Ishikawa (cell line): Measurements from ENCODE around the gene PDE4B.

ENCODE experiments used
- CEBPB ChIP-seq: IDR thresholded peaks from 2 replicates; pipeline ENCODE4 v1.6.1; 2012
- CREB1 ChIP-seq: IDR thresholded peaks from 2 replicates; pipeline ENCODE4 v1.6.1; 2012; ENCODE audit warnings: low read depth
- EGR1 ChIP-seq: IDR thresholded peaks from 2 replicates; pipeline ENCODE4 v1.6.1; 2012
- EP300 ChIP-seq: IDR thresholded peaks from 2 replicates; pipeline ENCODE4 v1.6.1; 2012; ENCODE audit warnings: borderline replicate concordance
- FOXM1 ChIP-seq: IDR thresholded peaks from 2 replicates; pipeline ENCODE4 v1.6.1; 2012; ENCODE audit warnings: low read depth, borderline replicate concordance
- MAX ChIP-seq: IDR thresholded peaks from 2 replicates; pipeline ENCODE4 v1.6.1; 2012
- NFIC ChIP-seq: IDR thresholded peaks from 2 replicates; pipeline ENCODE4 v1.6.1; 2012
- RAD21 ChIP-seq: IDR thresholded peaks from 2 replicates; pipeline ENCODE4 v1.6.1; 2012; ENCODE audit warnings: low read depth
- REST ChIP-seq: IDR thresholded peaks from 2 replicates; pipeline ENCODE4 v1.6.1; 2012; ENCODE audit warnings: low read depth, mild to moderate bottlenecking
- TAF1 ChIP-seq: IDR thresholded peaks from 2 replicates; pipeline ENCODE4 v1.6.1; 2012; ENCODE audit warnings: low read depth, mild to moderate bottlenecking
- TCF12 ChIP-seq: IDR thresholded peaks from 2 replicates; pipeline ENCODE4 v1.6.1; 2012; ENCODE audit warnings: low read depth
- TEAD4 ChIP-seq: IDR thresholded peaks from 2 replicates; pipeline ENCODE4 v1.6.1; 2012
- USF1 ChIP-seq: IDR thresholded peaks from 2 replicates; pipeline ENCODE4 v1.6.1; 2012
- YY1 ChIP-seq: IDR thresholded peaks from 2 replicates; pipeline ENCODE4 v1.6.1; 2012; ENCODE audit warnings: low read depth
- ZBTB7A ChIP-seq: IDR thresholded peaks from 2 replicates; pipeline ENCODE4 v1.6.1; 2012; ENCODE audit warnings: low read depth

PDE4B gene

GRCh38 chr1:66343569-66344325 is 551.1 kb downstream of the PDE4B start:
- TF ChIP-seq MAX (no peak), YY1 (no peak), NFIC (no peak), ZBTB7A (no peak), TAF1 (no peak), CEBPB (no peak), REST (no peak), TCF12 (no peak), FOXM1 (no peak), USF1 (no peak), EGR1 (no peak), TEAD4 (no peak)

- TF ChIP-seq TCF12, result no peak
- TF ChIP-seq TEAD4, result no peak
- no peak for TF ChIP-seq USF1
- TF ChIP-seq MAX, result no peak
- TF ChIP-seq EGR1, result no peak
- TF ChIP-seq EP300, result no peak
- no peak for TF ChIP-seq YY1
- no peak for TF ChIP-seq RAD21
- no peak for TF ChIP-seq FOXM1
- TF ChIP-seq CEBPB, result no peak
- TF ChIP-seq ZBTB7A, result no peak
- TF ChIP-seq REST, result no peak
- no peak for TF ChIP-seq TAF1
- TF ChIP-seq CREB1, result no peak
- no peak for TF ChIP-seq NFIC
These were observed 553.5 kb downstream of the PDE4B start for GRCh38 chr1:66346057-66346795.

GRCh38 chr1:66346873-66347272 is 554.2 kb downstream of the PDE4B start:
- TF ChIP-seq REST (no peak), CEBPB (no peak), NFIC (no peak), TCF12 (no peak), MAX (no peak), CREB1 (no peak), TAF1 (no peak), EGR1 (no peak), USF1 (no peak), RAD21 (no peak), FOXM1 (no peak), TEAD4 (no peak), ZBTB7A (no peak), YY1 (no peak), EP300 (no peak)
